H1 (cell line): Measurements from ENCODE around the gene TSC2. TPM values are rescaled to one million over a fixed set of nuclear protein-coding genes. Genes with fewer than 3 reads are reported as not detected.

Experiments
- CTCF ChIA-PET: fragments of 300-600 bp; sonication (Branson Sonifier 250); formaldehyde crosslinking; loops from one replicate; lab custom pipeline; 2021; ENCODE audit not compliant: partially characterized antibody; lab: Charles Lee
- POLR2A ChIA-PET: fragments of 300-600 bp; sonication (Branson Sonifier 250); formaldehyde crosslinking; loops from one replicate; lab custom pipeline; 2021; ENCODE audit warnings: inconsistent platforms; ENCODE audit not compliant: partially characterized antibody; lab: Charles Lee
- DNase-seq, 2 experiments: peaks; one replicate each; pipeline versions ENCODE4 v3.0.0 to v3.0.0-alpha.2; 2010 to 2022; ENCODE audit warnings: low spot score in 2 of 2, low read depth in 1 of 2, mixed read lengths in 1 of 2
- FAIRE-seq: peaks from 2 replicates; lab custom pipeline; 2011; peaks lifted over from hg19 to GRCh38; lab: Jason Lieb, UNC
- H2AFZ ChIP-seq: 2 replicates; pipeline ENCODE4 v1.8.1; 2012; ENCODE audit warnings: low read length, inconsistent platforms
- H2AK5ac ChIP-seq: 2 replicates; pipeline ENCODE4 v1.6.1; 2013; ENCODE audit warnings: low read depth, low read length
- H2BK120ac ChIP-seq: replicated peaks from 2 replicates; pipeline ENCODE3; 2013; ENCODE audit warnings: low read depth, low read length, inconsistent platforms
- H2BK12ac ChIP-seq: 2 replicates; pipeline ENCODE4 v1.6.1; 2013; ENCODE audit warnings: low read depth, low read length
- H2BK15ac ChIP-seq: 2 replicates; pipeline ENCODE4 v1.6.1; 2013; ENCODE audit warnings: low read length
- H2BK20ac ChIP-seq: 2 replicates; pipeline ENCODE4 v1.6.1; 2013; ENCODE audit warnings: low read length
- H2BK5ac ChIP-seq: 2 replicates; pipeline ENCODE4 v1.6.1; 2013; ENCODE audit warnings: low read depth, low read length
- H3K14ac ChIP-seq: 2 replicates; pipeline ENCODE4 v1.6.1; 2013; ENCODE audit warnings: inconsistent platforms; ENCODE audit not compliant: insufficient read length
- H3K18ac ChIP-seq: 2 replicates; pipeline ENCODE4 v1.6.1; 2013; ENCODE audit warnings: low read length; ENCODE audit errors: extremely low read depth
- H3K23ac ChIP-seq: 2 replicates; pipeline ENCODE4 v1.6.1; 2013; ENCODE audit warnings: inconsistent platforms; ENCODE audit not compliant: insufficient read length
- H3K23me2 ChIP-seq: 2 replicates; pipeline ENCODE4 v1.6.1; 2013; ENCODE audit warnings: low read depth, low read length
- H3K27ac ChIP-seq: 2 replicates; pipeline ENCODE4 v1.6.1; 2011; ENCODE audit warnings: low read depth, low read length, inconsistent platforms
- H3K27me3 ChIP-seq, 4 experiments: replicated peaks in 1 of 4; 1 replicate in 1 of 4; 2 replicates in 3 of 4; pipeline versions ENCODE4 v1.6.1 to v1.8.1; 2011 to 2013; ENCODE audit warnings: low read length in 3 of 4, mild to moderate bottlenecking in 3 of 4, inconsistent platforms in 2 of 4, mixed read lengths in 2 of 4, moderate library complexity in 1 of 4; ENCODE audit not compliant: control insufficient read depth in 3 of 4, insufficient read depth in 3 of 4; ENCODE audit errors: extremely low read depth in 1 of 4
- H3K36me3 ChIP-seq, 4 experiments: 2 replicates each; pipeline versions ENCODE4 v1.6.1 to v1.8.1; 2011 to 2013; ENCODE audit warnings: mild to moderate bottlenecking in 4 of 4, low read length in 3 of 4, moderate library complexity in 2 of 4, control low read depth in 1 of 4, inconsistent platforms in 1 of 4; ENCODE audit not compliant: insufficient read depth in 4 of 4, control insufficient read depth in 2 of 4
- H3K4ac ChIP-seq: replicated peaks from 2 replicates; pipeline ENCODE3; 2013; ENCODE audit warnings: low read length, low read depth, mixed read lengths, inconsistent platforms; ENCODE audit not compliant: insufficient read length
- H3K4me1 ChIP-seq, 4 experiments: replicated peaks in 1 of 4; 1 replicate in 1 of 4; 2 replicates in 3 of 4; pipeline versions ENCODE4 v1.6.1 to v1.8.1; 2011 to 2013; ENCODE audit warnings: low read length in 3 of 4, inconsistent platforms in 2 of 4, mixed read lengths in 1 of 4; ENCODE audit not compliant: insufficient read depth in 4 of 4, control insufficient read depth in 3 of 4
- H3K4me2 ChIP-seq, 2 experiments: 2 replicates each; pipeline versions ENCODE4 v1.6.1 to v1.8.1; 2011 to 2013; ENCODE audit warnings: low read depth in 2 of 2, low read length in 2 of 2, control low read depth in 1 of 2, inconsistent platforms in 1 of 2, mild to moderate bottlenecking in 1 of 2; ENCODE audit not compliant: insufficient read depth in 1 of 2
- H3K4me3 ChIP-seq, 4 experiments: fragments of 200-600, 300-600 bp in 1 of 4; sonication (generic), shearing (Covaris generic), sonication (Bioruptor Twin) in 1 of 4; 2 replicates each; pipeline versions ENCODE4 v1.5.1 to v1.8.1; 2011 to 2016; ENCODE audit warnings: low read length in 4 of 4, low read depth in 3 of 4, control low read depth in 2 of 4, inconsistent platforms in 2 of 4, mild to moderate bottlenecking in 2 of 4, mixed read lengths in 1 of 4, moderate library complexity in 1 of 4; ENCODE audit not compliant: insufficient read depth in 2 of 4; ENCODE audit errors: extremely low read depth in 1 of 4
- H3K56ac ChIP-seq: replicated peaks from 2 replicates; pipeline ENCODE3; 2013; ENCODE audit warnings: low read depth, mild to moderate bottlenecking, mixed read lengths, low read length, inconsistent platforms; ENCODE audit not compliant: insufficient read length
- H3K79me1 ChIP-seq: 2 replicates; pipeline ENCODE4 v1.6.1; 2013; ENCODE audit warnings: low read depth, low read length, control low read depth
- H3K79me2 ChIP-seq, 2 experiments: 2 replicates each; pipeline versions ENCODE4 v1.6.1 to v1.8.1; 2012 to 2013; ENCODE audit warnings: low read length in 2 of 2, mild to moderate bottlenecking in 2 of 2, inconsistent platforms in 1 of 2; ENCODE audit not compliant: insufficient read depth in 2 of 2, control insufficient read depth in 1 of 2
- H3K9ac ChIP-seq, 4 experiments: replicated peaks in 1 of 4; 1 replicate in 1 of 4; 2 replicates in 3 of 4; pipeline versions ENCODE4 v1.6.1 to v1.8.1; 2011 to 2013; ENCODE audit warnings: low read depth in 3 of 4, low read length in 3 of 4, control low read depth in 2 of 4, mild to moderate bottlenecking in 2 of 4, moderate library complexity in 2 of 4, inconsistent platforms in 1 of 4; ENCODE audit errors: extremely low read depth in 1 of 4
- H3K9me3 ChIP-seq, 2 experiments: 2 replicates each; pipeline versions ENCODE4 v1.6.1 to v1.8.1; 2012 to 2013; ENCODE audit warnings: mild to moderate bottlenecking in 2 of 2, moderate library complexity in 2 of 2, control low read depth in 1 of 2, inconsistent platforms in 1 of 2, low read depth in 1 of 2, low read length in 1 of 2, mixed read lengths in 1 of 2; ENCODE audit not compliant: insufficient read depth in 2 of 2
- H4K20me1 ChIP-seq, 2 experiments: replicated peaks in 1 of 2; 2 replicates each; pipeline versions ENCODE3 to v1.8.1; 2011 to 2013; ENCODE audit warnings: inconsistent platforms in 2 of 2, low read length in 2 of 2, mild to moderate bottlenecking in 1 of 2; ENCODE audit not compliant: insufficient read depth in 2 of 2, control insufficient read depth in 1 of 2
- H4K5ac ChIP-seq: 2 replicates; pipeline ENCODE4 v1.6.1; 2013; ENCODE audit warnings: low read length, low read depth, mixed read lengths, inconsistent platforms; ENCODE audit not compliant: insufficient read length
- H4K8ac ChIP-seq: 2 replicates; pipeline ENCODE4 v1.8.0; 2013; ENCODE audit warnings: mild to moderate bottlenecking, moderate library complexity, low read length, inconsistent platforms; ENCODE audit not compliant: insufficient read depth; ENCODE audit errors: extremely low read depth
- H4K91ac ChIP-seq: replicated peaks from 2 replicates; pipeline ENCODE3; 2013; ENCODE audit warnings: low read length, mixed read lengths, inconsistent platforms; ENCODE audit not compliant: insufficient read length
- GABPA ChIP-seq: IDR thresholded peaks from 2 replicates; pipeline ENCODE4 v1.6.1; 2011; ENCODE audit warnings: mild to moderate bottlenecking, low read length, moderate library complexity, borderline replicate concordance; ENCODE audit not compliant: insufficient read depth
- HDAC2 ChIP-seq, 2 experiments: fragments of 300-600 bp in 1 of 2; sonication (generic) in 1 of 2; IDR thresholded peaks; 2 replicates each; pipeline ENCODE4 v1.6.1; 2011 to 2012; ENCODE audit warnings: low read depth in 2 of 2, low read length in 2 of 2, mild to moderate bottlenecking in 2 of 2, moderate library complexity in 2 of 2, borderline replicate concordance in 1 of 2, inconsistent platforms in 1 of 2
- KDM1A ChIP-seq: fragments of 200-600, 300-600 bp; sonication (generic); IDR thresholded peaks from 2 replicates; pipeline ENCODE4 v1.7.1; 2016; ENCODE audit warnings: mild to moderate bottlenecking, low read length, borderline replicate concordance
- KDM4A ChIP-seq: IDR thresholded peaks from one replicate; pipeline ENCODE4 v1.7.1; 2012; ENCODE audit warnings: low read depth, mild to moderate bottlenecking, moderate library complexity, low read length, inconsistent platforms; ENCODE audit not compliant: severe bottlenecking
- PHF8 ChIP-seq: fragments of 200-600 bp; sonication (generic); conservative IDR thresholded peaks from 2 replicates; pipeline ENCODE4 v1.7.1; 2012; ENCODE audit warnings: low read depth, mild to moderate bottlenecking, inconsistent platforms, low read length, moderate library complexity
- SP1 ChIP-seq: IDR thresholded peaks from 2 replicates; pipeline ENCODE4 v1.6.1; 2011; ENCODE audit warnings: low read depth, low read length
- TCF12 ChIP-seq: IDR thresholded peaks from 2 replicates; pipeline ENCODE4 v1.6.1; 2011; ENCODE audit warnings: low read depth, mild to moderate bottlenecking, low read length
- WGBS, 2 experiments: shearing (Covaris generic) in 1 of 2; methylation state at CpG; one replicate each; pipeline versions ENCODE4 v1.1.6 to v1.1.7; 2013 to 2015; ENCODE audit warnings: low lambda C conversion rate in 2 of 2, mixed read lengths in 2 of 2, inconsistent platforms in 1 of 2, low coverage in 1 of 2, missing lambda C conversion rate in 1 of 2; ENCODE audit not compliant: insufficient replicate concordance in 2 of 2, insufficient coverage in 1 of 2, insufficient read length in 1 of 2; ENCODE audit errors: extremely low coverage in 1 of 2, missing lambda C conversion rate in 1 of 2; 5-methylcytosine and 5-hydroxymethylcytosine counted together
- polyA plus RNA-seq, 7 experiments: library from polyadenylated mRNA; depleted of rRNA in 3 of 7; stranded (reverse) in 5 of 7; unstranded in 2 of 7; fragments of >200 nt in 5 of 7; fragments of 200-250 nt in 2 of 7; gene quantifications; 1 replicate in 5 of 7; 2 replicates in 1 of 7; 4 replicates in 1 of 7; pipeline versions ENCODE4 v1.2.1 to v1.2.3, GENCODE V29; 2011 to 2013; ENCODE audit warnings: missing spikeins in 2 of 7, mixed read lengths in 2 of 7
- total RNA-seq: library from RNA; stranded (reverse); fragmentation: NEBNext Ultra II Directional; extraction: Animal tissue kit (Norgen Biotek cat#: 25700); gene quantifications from 2 replicates; pipeline ENCODE4 v1.2.1, GENCODE V29; 2021
- TF ChIP-seq, protein P1 (sequence below), 3 experiments: IDR thresholded peaks; 1 replicate in 2 of 3; 2 replicates in 1 of 3; pipeline versions ENCODE4 v1.5.1 to v1.6.1; 2011; ENCODE audit warnings: low read length in 3 of 3, mild to moderate bottlenecking in 3 of 3, inconsistent platforms in 2 of 3, low read depth in 1 of 3, moderate library complexity in 1 of 3; ENCODE audit not compliant: insufficient read depth in 1 of 3; ENCODE audit errors: control extremely low read depth in 1 of 3

TSC2 gene
- total and polyA plus RNA-seq, 2 of the 8 experiments (the other 6 are each of a cell fraction or from before 2014, with no cell fraction given) = 65.9 to 96.6 TPM

DNA sequence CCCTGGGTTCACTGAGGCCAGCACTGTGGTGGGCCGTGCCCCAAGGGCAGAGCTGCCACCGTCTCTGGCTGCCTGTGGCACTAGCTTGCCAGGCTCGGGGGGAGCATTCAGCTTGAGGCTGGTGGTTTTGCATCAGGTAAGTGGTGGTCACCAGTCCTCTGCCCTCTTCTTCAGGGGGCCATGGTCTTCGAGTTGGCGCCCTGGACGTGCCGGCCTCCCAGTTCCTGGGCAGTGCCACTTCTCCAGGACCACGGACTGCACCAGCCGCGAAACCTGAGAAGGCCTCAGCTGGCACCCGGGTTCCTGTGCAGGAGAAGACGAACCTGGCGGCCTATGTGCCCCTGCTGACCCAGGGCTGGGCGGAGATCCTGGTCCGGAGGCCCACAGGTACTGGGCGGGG, 32.2 kb downstream of the TSC2 start:
- Histone ChIP-seq H3K56ac (no peak overlapping the region), H3K27ac (no peak overlapping the region), H3K4ac (no peak overlapping the region), H3K18ac (no peak overlapping the region), H3K79me2 (no peaks in the 10 kb centered on the region), H2BK20ac (no peak overlapping the region), H2AK5ac (no peak overlapping the region), H3K9ac (no peak overlapping the region), H4K5ac (no peak overlapping the region), H3K9me3 (no peaks in the 10 kb centered on the region), H3K27me3 (no peaks in the 10 kb centered on the region), H4K8ac (no peak overlapping the region), H2BK5ac (no peak overlapping the region), H3K14ac (no peak overlapping the region), H2BK120ac (no peak overlapping the region), H2BK12ac (no peak overlapping the region), H3K4me1 (no peaks in the 10 kb centered on the region), H4K20me1 (peaks cover 4 to 7% of the 10 kb centered on the region in 2 experiments), H3K23me2 (no peaks in the 10 kb centered on the region), H3K4me3 (no peak overlapping the region), H3K79me1 (no peaks in the 10 kb centered on the region), H3K4me2 (no peak overlapping the region), H4K91ac (no peak overlapping the region), H3K36me3 (peaks cover 0 to 23% (median 2%) of the 10 kb centered on the region in 4 experiments; a peak in 5 of 8 replicates), H2BK15ac (no peak overlapping the region), H3K23ac (no peak overlapping the region), H2AFZ (no peak overlapping the region)
- FAIRE-seq (no peak), DNase-seq (no peak)
- TF ChIP-seq KDM1A (no peak), GABPA (no peak), HDAC2 (IDR thresholded peaks at IDR 0.05; ENCODE audit: borderline replicate concordance in 1 of 2, low read depth in 2 of 2, low read length in 2 of 2) (no peak), SP1 (no peak), TCF12 (no peak), PHF8 (no peak), KDM4A (no peak)
- TF ChIP-seq, protein P1, sequence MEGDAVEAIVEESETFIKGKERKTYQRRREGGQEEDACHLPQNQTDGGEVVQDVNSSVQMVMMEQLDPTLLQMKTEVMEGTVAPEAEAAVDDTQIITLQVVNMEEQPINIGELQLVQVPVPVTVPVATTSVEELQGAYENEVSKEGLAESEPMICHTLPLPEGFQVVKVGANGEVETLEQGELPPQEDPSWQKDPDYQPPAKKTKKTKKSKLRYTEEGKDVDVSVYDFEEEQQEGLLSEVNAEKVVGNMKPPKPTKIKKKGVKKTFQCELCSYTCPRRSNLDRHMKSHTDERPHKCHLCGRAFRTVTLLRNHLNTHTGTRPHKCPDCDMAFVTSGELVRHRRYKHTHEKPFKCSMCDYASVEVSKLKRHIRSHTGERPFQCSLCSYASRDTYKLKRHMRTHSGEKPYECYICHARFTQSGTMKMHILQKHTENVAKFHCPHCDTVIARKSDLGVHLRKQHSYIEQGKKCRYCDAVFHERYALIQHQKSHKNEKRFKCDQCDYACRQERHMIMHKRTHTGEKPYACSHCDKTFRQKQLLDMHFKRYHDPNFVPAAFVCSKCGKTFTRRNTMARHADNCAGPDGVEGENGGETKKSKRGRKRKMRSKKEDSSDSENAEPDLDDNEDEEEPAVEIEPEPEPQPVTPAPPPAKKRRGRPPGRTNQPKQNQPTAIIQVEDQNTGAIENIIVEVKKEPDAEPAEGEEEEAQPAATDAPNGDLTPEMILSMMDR (IDR thresholded peaks at IDR 0.05; ENCODE audit: control extremely low read depth in 1 of 3, insufficient read depth in 1 of 3, low read depth in 1 of 3, low read length in 3 of 3) = no peak
- CTCF ChIA-PET = interaction anchor here (0.6 to 4.4 kb wide), 6 partner anchors 8 to 60 kb away, joined by 4 to 25 read pairs (median 10); no protein-coding TSS in a partner anchor
- 94% methylated on average over 16 of the region's 16 CpGs; no CpG with 5 or more reads in 1 of the 2 experiments for WGBS, 2 experiments
- POLR2A ChIA-PET = interaction anchor here (0.9 to 8.8 kb wide), 3 partner anchors 10 to 87 kb away, joined by 3 to 50 read pairs (median 3); no protein-coding TSS in a partner anchor
